GM18498 (cell line): ENCODE results near the gene HIPK3.
"Not testable (repeated sequence)": the region's sequence is repeated elsewhere in the genome, so short reads cannot be mapped to it uniquely, and the experiment has no call there.

Source experiments
- ATAC-seq: cut with Tn5 transposase; IDR thresholded peaks from one replicate; pipeline ENCODE4 v1.9.1; 2021; ENCODE audit warnings: mild to moderate bottlenecking, moderate library complexity; ENCODE audit not compliant: unreplicated experiment

The HIPK3 gene

GRCh38 chr11:33257160-33257896 is at the start of gene HIPK3:
Gene HIPK3 (plus strand): TSS chr11:33257381.
- peak; percentile 83 for ATAC-seq

- no peak for ATAC-seq
These were observed 49.7 kb upstream of the HIPK3 start for GRCh38 chr11:33207408-33207985.

- no peak for ATAC-seq
These were observed 49.0 kb upstream of the HIPK3 start for GRCh38 chr11:33208150-33208549.

GRCh38 chr11:33211153-33211552 is 46.0 kb upstream of the HIPK3 start:
- no peak for ATAC-seq

GRCh38 chr11:33211580-33211979 is 45.6 kb upstream of the HIPK3 start:
- no peak for ATAC-seq

- ATAC-seq, result no peak
These were observed 43.0 kb upstream of the HIPK3 start for GRCh38 chr11:33214187-33214586.

- no peak for ATAC-seq
These were observed 42.4 kb upstream of the HIPK3 start for GRCh38 chr11:33214767-33215166.

- ATAC-seq, result not testable (repeated sequence)
These were observed 40.5 kb upstream of the HIPK3 start for GRCh38 chr11:33216676-33217075.

- ATAC-seq, result no peak
These were observed 35.0 kb upstream of the HIPK3 start for GRCh38 chr11:33222052-33222750.

GRCh38 chr11:33225371-33225770 is 31.8 kb upstream of the HIPK3 start:
- ATAC-seq, result no peak

GRCh38 chr11:33227578-33228261 is 29.5 kb upstream of the HIPK3 start:
- ATAC-seq, result no peak

- no peak for ATAC-seq
These were observed 22.6 kb upstream of the HIPK3 start for GRCh38 chr11:33234397-33235190.

- no peak for ATAC-seq
These were observed 20.1 kb upstream of the HIPK3 start for GRCh38 chr11:33237039-33237597.

GRCh38 chr11:33242575-33242974 is 14.6 kb upstream of the HIPK3 start:
- ATAC-seq, result no peak

- ATAC-seq, result not testable (repeated sequence)
These were observed 13.5 kb upstream of the HIPK3 start for GRCh38 chr11:33243654-33244053.

GRCh38 chr11:33248416-33248971 is 8.7 kb upstream of the HIPK3 start:
- no peak for ATAC-seq

- ATAC-seq, result no peak
These were observed 959 bp upstream of the HIPK3 start for GRCh38 chr11:33256031-33256812.

- ATAC-seq, result no peak
These were observed 395 bp upstream of the HIPK3 start for GRCh38 chr11:33256813-33257159.

GRCh38 chr11:33257897-33258630 is 883 bp downstream of the HIPK3 start:
- peak; percentile 39 for ATAC-seq
